ENCODE data around the gene PDE9A.

The PDE9A gene

GRCh38 chr21:42658320-42659105 is 5.1 kb downstream of the PDE9A start:
- FAIRE-seq: no peak

DNA sequence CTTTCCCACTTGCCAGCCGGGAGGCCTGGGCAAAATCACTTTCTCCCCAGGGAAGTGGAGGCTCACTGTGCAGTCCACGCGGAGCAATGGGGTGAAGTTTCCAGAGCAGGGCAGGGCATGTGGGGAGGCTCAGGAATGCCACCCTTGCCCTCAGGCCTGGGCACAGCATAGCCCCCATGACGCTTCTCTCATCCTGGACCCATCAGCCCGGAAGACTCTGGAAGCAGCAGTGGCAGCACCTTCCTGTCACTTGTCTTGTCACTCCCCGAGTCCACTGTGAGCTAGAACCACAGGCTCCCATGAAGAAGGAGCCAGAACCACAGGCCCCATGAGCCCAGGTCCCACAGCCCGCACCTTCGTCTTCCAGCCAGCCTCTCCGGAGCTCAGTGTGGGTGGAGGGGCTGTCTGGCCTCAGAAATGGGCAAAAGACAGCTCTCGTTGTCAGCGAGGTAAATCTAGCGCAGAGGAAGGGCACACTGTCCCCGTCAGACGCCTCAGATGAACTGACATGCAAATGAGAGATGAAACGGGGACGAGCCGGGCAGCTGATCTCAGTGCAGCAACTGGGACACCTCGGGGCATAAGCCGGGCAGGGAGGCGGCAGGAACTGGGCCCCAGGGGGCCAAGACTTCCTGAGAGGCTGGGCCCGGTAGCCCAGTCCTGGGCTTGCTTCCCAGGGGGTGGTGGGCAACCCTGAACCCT is 6.1 kb downstream of the PDE9A start:
- no peak for FAIRE-seq

DNA sequence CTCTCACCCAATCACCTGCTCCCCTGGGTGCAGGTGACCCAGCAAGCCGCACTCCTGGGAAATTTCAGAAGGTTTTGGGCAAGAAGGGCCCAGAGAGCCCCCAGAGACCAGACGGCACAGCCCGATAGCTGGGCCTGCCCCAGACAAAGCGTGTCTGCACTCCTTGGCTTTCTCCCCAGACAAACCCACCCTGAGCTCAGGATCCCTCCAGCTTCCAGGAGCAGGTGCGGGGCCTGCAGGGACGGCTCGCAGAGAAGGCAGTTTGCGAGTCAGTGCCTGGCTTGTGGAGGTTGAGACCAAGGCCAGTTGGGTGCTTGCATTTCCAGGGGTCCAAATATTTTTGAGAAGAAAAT is 6.7 kb downstream of the PDE9A start:
- no peak for FAIRE-seq

DNA sequence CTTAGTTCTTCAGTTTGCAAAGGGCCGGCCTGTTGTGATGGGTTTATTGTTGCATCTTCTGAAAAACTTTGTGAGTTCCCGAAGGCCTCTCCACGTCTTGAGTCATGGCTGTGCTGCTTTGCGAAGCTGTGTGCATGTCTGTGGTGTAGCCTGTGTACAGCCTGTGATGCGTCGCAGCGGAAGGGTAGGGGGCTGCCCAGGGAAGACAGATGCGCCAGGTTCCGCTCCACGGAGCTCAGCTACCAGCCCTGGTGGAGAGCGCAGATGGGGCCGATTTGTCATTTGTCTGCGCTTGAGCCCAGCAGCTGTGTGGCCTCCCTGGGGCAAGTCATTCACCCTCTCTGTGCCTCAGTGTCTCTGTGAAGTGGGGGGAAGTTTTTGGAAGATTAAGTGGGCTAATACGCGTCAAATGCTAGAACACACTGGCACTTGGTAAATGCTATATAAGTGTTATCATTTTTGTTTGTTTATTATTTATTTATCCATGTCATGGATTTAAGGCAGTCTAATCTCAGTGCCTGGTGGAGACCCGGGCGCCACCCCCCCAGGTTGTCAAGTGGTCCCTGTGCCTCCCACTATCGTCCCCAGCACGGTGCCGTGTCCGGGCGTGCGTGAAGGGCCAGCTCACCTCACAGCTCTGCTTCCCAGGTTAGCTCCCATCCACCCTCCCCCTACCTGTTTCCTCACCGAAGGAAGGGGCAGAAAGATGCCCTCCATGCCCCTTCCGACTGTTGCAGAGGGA is 8.4 kb downstream of the PDE9A start:
- no peak for FAIRE-seq

DNA sequence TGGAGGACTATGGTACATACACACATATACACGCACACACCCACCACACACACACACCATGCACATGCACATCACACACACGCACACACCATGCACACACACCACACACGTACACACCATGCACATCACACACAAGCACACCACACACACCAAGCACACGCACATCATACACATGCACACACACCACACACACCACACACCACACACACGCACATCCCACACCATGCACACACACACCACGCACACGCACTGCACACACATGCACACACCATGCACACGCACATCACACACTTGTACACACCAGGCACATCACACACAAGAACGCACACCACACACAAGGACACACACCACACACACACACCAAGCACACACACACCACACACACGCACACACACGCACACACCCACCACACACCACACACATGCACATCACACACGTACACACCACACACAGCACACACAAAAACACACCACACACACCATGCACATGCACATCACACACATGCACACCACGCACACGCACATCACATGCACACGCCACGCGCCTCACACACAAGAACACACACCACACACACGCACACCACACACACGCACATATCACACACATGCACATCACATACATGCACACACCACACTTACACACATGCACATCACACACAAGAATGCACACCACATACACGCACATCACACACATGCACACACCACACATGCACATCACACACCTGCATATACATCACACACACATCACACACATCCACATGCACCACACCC is 9.2 kb downstream of the PDE9A start:
- no peak for FAIRE-seq

DNA sequence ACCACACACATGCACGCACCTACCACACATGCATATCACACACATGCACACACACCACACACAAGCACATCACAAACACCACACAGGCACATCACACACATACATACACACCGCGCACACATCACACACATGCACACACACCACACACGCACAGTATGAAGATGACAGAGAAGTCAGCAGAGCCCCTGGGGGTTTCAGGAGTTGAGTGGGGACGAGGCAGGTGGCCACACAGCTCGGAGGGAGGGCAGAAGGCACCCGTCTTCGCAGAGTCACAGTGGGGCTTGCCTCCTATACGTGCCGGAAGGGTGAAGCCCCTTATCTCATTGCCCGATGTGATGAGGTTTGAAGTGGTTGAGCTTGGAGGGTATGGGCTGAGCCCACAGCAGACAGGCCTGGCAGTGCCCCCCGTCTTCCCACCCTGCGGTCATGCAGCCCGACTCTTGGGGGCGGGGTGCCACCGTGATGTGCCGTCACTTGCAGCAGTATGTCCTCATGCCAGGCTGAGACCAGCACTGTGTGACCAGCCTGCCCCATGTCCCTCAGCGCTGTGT is 9.9 kb downstream of the PDE9A start:
- no peak for FAIRE-seq

GRCh38 chr21:42663860-42664535 is 10.6 kb downstream of the PDE9A start:
- FAIRE-seq: no peak

- FAIRE-seq: no peak
Observed at GRCh38 chr21:42664614-42665013, 11.2 kb downstream of the PDE9A start.

DNA sequence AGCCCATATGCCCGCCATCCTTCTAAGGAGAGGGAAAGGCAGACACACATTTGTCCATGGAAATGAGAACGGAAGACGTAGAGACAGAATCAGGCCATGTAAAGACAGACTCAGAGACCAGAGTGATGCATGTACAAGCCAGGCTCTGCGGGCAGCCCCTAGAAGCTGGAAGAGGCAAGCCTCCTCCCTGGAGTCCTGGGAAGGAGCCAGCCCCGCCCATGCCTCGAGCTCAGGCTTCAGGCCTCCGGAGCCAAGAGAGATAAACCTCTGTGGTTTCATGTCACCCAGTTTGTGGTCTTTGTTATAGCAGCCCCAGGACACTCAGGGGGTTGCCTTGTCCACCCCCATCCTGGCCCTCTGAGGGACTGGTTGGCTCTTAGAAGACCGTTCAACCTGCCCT is 11.6 kb downstream of the PDE9A start:
- FAIRE-seq: no peak

GRCh38 chr21:42665484-42665883 is 12.1 kb downstream of the PDE9A start:
- FAIRE-seq: no peak

DNA sequence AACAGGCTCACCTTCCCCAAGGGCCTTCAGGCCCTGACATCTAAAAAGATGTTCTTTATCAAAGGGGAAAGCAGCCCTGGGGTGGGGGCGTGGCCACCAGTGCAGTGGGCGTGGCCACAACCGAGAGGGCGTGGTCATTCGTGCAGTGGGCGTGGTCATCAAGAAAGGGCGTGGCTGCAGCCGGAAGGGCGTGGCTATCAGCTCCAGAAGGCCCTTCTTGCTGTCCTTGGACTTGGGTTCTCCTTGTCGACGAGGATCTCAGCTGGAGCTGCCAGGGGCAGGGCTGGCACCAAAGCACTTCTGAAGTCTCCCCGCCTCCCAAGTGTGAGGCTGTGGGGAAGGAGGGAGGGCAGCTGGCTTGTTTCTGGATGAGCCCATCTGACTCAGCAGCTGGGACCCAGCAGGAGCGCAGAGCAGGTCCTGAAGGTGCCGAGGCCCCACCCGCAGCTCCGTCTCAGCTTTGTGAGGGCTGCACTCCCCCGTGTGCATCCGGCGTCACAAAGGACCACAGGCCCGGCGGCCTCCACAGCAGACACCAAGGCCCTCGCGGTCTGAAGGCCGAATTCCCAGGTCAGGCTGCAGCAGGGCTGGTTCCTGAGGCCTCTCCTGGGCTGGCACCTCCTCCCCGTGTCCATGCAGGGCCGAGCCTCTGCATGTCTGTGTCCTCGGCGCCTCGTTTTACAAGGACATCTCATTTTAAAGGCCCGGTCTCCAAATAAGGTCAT is 12.8 kb downstream of the PDE9A start:
- no peak for FAIRE-seq

DNA sequence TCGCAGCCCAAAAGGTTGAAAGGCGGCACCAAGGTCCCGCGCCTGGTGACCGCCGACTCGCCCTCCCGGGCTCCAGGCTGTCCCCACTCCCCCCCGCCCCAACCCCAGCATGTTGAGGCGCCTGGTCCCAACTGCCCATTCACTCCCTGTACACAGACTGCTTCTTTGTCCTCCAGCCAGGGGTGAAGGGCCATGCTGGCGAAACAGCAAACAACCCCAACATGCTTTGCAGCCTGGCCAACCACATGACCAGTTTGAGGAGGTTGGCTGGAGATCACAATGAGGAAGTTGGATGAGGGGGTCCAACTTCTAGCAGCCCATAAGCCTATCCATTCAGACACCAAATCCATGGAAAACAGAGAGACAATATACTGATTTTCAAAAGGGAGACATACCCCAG is 13.5 kb downstream of the PDE9A start:
- no peak for FAIRE-seq

GRCh38 chr21:42668298-42668992 is 15.0 kb downstream of the PDE9A start:
- FAIRE-seq: no peak

DNA sequence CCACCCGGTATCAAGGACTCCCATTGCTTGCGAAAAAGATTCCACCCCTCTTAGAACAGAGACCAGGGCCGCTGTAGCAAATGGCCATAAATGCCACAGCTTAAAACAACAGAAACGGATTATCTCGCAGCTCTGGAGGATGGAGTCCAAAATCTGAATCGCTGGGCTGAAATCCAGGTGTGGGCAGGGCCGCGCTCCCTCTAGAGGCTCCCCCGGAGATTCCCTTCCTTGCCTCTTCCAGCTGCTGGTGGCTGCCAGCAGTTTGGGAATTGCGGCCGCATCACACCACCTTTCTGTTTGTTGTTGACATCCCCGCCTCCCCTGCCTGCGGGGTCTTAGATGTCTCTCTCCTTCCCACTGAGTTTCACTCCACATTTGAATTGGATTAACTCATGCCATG is 15.6 kb downstream of the PDE9A start:
- FAIRE-seq: no peak

GRCh38 chr21:42670058-42670880 is 16.8 kb downstream of the PDE9A start:
- FAIRE-seq: no peak

DNA sequence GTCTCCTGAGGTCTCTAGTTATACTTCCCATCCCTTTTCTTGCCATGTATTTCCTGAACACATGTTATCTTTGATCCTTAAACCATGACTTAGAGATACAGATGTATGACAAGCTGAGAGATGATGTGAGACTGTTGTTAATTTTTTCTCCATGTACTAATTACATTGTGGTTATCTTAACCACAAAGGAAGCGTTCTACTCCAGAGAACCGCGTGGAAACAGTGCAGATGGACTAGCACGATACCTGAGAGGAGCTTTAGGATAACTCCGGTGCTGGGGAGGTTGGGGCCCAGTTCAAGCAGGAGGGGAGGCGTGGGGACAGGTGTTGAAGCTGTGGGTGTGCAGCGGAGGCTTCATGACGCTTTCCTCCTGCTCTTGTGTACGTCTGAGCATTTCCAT is 17.5 kb downstream of the PDE9A start:
- no peak for FAIRE-seq

- no peak for FAIRE-seq
Observed at GRCh38 chr21:42671778-42672593, 18.6 kb downstream of the PDE9A start.

GRCh38 chr21:42672699-42673458 is 19.5 kb downstream of the PDE9A start:
- FAIRE-seq: no peak

All from islet of Langerhans (tissue), 1 donor.